Inflammatory macrophage (primary cell): ENCODE data around the gene AKT2.

Experiments
- DNase-seq, 2 donors: peaks; one replicate each; pipeline ENCODE4 v3.0.0-alpha.2; 2020 to 2022

Gene AKT2

DNA sequence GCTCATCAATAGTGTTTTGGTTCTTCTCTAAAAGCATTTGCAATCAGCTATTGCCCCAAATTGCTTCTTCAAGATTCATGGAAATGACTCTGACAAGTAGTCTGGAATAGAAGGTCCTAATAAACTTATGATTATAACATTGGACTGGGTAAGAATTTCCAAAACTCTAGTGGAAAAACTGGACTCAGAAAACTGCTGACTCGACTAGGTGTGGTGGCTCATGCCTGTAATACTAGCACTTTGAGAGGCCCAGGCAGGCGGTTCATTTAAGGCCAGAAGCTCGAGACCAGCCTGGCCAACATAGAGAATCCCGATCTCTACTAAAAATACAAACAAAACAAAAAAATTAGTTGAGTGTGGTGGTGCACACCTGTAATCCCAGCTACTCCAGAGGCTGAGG is 15.5 kb upstream of the AKT2 start:
- no peak for DNase-seq

DNA sequence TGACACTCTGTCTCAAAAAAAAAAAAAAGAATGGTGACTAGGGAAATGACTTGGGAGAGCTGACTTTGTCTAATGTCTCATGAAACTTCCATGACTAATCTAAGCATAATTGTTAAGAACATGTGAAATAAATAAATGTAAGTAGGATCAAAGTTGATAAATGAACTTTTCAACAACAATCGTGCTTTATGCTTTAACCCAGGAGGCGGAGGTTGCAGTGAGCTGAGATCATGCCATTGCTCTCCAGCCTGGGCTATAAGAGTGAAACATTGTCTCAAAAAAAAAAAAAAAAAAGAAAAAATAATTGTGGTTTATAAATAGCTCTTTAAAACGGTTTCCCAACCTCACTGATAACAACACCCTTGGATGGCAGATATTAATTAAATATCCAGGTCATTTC is 12.9 kb upstream of the AKT2 start:
- DNase-seq = no peak

DNA sequence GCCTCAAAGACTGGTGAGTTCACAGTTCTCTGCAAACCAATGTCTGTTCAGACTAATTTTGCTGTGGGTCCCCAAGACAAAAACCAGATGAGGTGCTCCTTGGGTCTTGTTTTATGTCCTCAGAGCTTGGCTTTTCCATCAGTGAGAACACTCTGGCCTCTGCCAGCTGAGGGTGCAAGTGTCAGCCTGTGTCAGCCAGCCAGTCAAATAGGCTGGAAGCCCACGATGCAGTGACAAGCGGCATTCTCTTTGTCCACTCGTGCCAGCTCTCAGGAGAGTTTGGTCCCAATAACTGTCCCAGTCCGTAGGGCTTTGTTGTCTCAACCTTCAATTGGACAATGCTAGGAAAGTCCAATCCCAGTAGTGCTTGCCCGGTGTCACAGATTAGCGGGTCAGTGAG is 9.4 kb upstream of the AKT2 start:
- no peak for DNase-seq

DNA sequence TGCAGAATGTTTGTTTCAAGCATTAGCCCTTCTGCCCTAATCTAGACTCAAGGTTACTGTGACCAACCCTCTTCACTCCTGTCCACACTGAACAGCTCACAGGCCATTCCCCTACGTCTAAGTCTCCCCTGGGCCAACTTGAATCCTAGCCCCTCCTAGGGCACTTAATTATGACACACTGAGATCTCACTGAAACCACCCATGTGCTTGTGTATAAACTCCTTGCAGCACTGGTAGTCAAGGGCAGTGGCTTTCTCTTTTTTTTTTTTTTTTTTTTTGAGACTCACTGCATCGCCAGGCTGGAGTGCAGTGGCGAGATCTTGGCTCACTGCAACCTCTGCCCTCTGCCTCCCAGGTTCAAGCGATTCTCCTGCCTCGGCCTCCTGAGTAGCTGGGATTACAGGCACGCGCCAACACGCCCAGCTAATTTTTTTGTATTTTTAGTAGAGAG is 1.9 kb upstream of the AKT2 start:
- DNase-seq = no peak

DNA sequence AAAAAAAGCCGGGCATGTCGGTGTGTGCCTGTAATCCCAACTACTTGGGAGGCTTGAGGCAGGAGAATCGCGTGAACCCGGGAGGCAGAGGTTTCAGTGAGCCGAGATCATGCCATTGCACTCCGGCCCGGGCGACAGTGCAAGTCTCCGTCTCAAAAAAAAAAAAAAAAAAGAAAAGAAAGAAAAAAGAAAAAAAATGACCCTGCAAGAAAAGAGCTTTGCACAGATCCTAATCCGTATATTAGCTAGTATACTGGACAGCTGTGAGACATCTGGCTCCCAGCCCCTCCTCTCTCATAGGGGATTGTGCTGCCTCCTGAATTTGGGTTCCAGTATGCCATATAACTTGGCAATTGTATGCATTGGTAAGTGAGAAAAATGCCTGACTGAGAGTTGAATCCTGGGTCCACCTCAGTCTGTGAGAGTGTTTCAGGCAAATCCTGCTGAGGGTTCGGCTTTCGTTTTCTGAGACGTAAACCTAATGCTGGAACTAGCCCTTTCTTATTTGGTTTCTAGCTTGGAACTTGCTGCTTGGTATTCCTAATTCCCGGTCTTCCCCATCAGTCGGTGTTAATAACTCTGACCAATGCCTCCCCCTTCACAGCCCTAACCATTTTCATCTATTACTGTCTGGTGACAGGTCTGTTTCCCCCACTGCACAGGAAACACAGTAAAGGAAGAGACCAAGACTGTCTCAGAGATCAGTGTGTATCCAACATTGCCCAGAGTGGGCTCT is 1.3 kb upstream of the AKT2 start:
- no peak for DNase-seq

DNA sequence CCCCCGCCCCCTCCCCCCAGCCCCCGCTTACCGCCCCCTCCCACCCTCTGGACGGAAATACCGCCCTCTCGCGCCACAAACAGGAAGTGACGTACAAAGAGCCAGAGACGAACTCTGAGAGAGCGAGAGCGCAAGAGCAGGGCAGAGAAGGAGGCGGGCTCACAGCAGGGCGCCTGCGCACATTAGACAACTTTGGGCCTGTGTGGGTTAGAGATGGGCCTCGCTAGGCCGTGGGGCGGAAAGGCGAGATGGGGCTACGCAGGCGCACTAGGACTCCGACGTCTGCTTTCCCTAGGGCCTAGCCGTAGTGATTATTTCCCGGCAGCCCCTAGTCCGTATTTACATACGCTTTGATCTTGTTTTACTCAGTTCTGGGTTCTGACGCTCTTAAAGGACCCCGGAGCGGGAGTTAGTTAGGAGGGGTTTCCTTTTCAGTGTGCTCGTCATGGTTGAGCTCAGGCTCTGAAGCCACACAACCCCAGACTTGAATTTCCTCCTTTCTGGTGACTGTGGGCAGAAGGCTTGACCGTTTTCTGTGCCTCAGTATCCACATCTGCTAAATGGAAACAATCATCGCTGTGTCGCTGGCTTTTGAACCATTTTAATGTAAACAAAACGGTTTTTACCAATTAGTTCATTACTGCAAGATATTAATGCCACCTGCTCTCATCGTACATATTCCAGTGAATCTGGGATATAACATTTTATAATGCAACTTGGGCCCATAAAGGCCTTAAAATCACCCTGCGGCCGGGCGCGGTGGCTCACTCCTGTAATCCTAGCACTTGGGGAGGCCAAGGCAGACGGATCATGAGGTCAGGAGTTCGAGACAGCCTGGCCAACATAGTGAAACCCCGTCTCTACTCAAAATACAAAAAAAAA is 449 bp upstream of the AKT2 start:
- DNase-seq = peak; percentile 99

DNA sequence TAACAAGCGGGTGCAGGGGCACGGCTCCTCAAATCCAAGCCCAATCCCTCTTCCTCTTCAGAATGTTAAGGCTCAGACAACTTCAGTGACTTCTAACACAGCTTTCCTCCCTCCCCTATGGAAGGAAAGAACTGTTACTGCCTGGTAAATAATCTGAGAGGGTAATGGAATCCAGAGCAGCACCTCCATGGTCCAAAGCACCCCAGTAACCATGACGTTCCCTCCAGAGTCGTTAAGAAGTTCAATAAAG is 969 bp downstream of the AKT2 start:
- no peak for DNase-seq

DNA sequence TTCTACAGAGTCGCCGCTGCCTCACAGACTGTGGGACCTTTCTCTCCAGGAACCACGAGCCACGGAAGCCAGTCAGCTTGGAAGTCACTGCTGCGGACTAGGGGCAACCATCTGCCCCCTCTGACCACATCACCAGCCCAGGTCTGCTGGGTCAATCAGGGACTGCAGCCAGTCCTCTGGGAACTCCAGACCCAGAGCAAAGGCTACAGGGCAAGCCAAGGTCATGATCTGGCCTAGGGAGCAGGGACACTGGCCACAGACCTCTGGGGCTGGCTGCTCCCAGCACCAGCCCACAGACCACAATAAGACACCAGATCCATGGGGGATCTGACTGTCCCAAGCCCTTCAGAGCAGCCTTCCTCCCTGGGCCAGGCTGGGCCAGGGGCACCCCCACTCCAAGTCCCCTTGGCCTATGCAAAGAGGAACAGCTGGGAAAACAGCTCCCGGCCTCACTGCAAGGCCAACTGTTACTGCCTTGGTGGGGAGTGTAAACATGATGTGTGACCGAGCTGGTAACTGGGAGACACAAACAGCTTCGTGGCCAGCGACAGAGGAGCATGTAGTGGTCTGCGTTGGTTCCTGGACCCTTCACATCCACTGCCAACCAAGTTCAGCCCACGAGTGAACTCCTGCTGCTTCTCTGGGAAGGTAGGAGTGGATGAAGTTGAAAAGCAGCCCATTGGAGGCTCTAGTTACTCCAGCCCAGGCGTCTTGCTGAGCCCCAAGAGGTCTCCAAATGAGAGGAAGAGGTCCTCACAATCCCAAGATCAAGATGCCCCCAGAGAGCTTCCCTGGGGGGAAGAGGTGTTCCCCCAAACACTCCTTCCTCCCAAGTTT is 1.5 kb downstream of the AKT2 start:
- DNase-seq = no peak

DNA sequence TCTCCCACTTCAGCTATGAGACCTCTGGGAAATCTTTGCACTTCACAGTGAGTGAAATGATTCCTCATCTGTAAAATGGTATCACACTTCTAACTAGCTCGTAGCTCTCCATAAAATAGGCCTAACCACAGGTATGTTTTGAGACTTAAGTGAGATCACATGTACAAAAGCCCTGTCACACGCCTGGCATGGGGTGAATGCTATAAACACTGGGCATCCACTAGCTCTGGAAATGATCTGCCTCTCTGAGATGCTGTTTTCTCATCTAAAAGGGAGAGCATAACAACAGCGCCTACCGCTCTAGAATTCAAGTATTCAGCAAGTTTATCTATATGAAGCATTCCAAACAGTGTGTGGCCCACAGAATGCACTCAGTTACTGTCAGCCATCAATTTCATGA is 2.2 kb downstream of the AKT2 start:
- no peak for DNase-seq

DNA sequence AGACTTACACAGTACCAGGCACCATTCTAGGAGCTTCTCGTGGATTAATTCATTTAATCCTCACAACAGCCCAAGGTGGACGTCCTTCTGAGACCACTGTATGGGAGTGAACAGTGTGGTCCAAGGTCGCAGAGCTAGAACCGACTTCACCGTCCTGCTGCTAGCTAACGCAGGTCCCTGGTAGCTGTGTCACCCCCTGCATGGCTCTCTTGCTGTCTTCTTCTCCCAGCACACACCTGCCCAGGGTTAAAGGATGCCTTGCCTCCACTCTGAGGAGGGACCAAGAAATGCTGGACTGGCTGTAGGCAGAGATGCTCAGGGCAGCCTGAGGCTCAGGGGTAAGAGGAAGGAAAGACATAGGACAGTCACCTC is 3.0 kb downstream of the AKT2 start:
- no peak for DNase-seq

DNA sequence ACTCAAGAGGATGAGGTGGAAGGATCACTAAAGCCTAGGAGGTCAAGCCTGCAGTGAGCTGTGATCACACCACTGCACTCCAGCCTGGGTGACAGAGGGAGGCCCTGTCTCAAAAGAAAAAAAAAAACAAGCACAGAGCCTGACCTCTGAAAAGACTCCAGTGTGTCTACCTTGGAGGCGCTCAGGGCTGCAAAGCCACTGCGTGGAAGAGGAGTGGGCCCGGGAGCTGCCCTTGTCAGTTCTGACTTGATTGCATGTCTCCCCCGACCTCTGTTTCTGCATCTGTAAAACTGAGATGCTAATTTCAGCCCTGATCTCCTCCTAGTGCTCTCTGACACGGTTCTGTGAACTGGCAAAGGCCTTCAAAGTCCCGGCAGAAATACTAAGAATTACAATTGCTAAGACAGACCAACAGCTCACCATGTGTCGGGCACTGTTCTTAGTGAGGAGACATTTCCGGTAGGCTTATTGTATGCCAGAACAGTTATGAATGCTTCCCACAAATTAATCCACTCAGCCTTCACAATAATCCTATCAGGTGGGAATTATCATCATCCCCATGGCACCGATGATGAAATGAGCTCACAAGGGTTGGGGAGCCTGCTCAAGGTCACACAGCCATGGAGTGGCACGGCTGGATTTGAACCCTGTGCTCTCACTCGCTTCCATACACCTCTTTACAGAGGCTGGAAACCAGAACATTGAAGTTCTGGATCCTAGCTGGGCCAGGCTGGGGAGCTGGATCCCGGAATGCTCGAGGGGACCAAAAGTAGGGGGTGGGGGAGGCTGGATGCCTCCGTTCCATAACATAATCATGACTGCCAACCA is 3.5 kb downstream of the AKT2 start:
- DNase-seq = no peak

DNA sequence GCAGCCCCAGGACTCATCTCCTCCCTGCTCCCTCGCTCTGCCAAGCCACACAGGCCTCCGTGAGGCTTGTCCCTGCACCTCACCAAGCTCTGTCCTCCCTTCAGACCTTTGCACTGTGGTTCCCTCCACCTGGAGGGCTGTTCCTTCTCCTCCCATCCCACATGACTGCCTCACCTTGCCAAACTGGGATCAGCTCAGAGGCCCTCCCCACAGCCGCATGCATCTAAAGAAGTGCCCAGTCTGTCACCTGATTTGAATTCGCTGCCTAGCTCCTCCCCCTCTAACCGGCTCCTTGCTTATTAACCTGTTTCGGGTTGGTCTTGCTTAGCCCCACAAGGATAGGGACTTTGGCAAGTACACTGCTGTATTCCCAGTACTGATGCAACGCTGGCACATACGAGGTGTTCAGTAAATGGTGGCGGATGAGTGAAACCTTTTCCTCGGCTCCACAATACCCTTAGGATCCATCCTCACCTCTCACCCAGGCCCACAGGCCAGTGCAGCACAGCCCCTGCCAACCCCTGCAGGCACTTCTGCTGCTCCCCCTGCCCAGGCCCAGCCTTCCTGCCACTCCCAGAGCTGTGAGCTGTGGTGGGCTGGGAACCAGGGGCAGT is 4.4 kb downstream of the AKT2 start:
- DNase-seq = no peak

DNA sequence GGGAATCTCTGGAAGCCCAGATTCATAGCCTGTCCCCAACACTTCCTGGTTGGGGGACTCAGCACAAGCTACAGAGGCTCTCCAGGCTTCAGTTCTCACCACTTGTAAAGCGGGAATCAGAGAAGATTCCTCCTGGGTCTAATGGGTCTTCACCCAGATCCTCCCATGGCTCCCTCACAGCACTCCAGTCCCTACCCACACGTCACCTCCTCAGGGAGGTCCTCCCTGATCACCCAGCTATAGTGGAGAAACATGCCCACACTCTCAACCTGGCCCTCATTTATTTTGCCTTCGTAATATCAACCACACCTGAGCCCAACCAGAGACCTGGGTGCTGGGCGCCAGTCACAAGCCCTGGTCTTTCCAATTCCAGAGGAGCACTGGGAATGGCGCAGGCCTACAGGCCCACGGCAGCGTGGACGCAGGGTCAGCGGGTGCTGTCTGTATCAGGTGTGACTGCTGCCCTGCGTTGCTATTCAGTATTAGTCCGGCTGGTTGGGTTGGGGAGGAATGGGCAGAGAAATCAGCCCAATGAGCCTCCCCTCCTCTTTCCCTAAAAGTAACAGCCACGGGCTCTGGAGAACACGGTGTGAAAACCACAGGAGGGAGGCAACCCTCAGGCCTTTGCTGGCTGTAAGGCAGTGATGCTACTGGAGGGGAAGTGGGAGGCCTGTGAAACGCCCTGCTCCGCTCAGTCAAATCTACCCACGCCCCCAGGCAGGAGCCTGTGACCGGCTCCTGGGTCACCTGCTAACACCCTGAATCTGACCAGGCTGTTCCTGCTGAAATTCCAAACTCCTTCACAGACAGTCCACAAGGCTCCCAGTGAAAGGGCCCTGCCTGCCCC is 5.2 kb downstream of the AKT2 start:
- peak; percentile 26 to 43 for DNase-seq

DNA sequence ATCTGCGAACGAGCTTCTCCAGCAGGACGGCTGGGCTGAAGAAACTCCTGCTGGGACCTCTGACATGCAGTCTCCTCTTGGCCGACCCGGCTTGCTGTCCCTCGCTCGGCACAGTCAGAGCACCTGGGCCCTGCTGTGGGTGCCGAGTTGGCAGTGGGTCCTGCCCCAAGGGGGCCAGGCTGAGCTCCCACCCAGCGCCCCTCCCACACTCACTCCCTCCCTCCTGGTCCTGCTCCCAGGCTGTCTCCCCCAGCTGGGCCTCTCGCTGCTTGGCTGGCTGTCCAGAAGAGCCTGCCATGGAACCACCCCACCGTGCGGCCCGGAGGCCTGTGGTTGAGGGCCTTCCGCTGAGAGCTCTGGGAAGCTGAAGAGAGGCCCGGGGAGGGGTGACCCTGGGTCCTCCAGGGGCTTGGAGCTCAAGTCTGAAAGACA is 6.0 kb downstream of the AKT2 start:
- DNase-seq = no peak

DNA sequence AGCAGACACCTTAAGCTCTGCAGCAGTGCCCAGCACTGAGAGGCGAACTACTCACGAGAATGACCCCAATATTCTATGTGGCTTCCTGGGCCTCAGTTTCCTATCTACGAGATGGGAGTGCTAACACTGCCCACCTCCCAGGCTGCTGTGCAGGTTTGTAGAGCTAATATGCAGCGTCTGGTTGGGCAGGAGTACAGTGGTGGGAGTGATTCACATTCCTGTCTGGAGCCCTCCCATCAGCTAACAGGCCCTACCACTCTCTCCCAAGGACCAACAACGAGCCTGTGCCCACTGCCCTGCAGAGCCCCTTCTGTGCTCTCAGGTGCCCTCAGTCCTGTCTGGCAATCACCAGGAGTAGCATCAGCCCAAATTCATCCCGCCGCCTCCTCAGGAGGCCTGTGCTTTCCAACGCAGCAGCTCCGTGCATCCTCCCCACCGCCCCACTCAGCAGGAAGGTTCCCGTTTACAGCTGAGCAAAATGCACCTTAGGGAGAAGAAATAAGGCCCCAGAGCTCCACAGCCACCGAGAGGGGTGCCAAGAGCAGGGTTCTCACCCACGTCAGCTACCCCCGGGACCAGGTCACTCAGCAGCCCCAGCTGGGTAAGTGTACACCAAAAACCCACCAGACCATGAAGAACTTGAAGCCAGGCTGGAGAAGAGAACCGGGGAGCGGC is 6.6 kb downstream of the AKT2 start:
- DNase-seq = no peak

DNA sequence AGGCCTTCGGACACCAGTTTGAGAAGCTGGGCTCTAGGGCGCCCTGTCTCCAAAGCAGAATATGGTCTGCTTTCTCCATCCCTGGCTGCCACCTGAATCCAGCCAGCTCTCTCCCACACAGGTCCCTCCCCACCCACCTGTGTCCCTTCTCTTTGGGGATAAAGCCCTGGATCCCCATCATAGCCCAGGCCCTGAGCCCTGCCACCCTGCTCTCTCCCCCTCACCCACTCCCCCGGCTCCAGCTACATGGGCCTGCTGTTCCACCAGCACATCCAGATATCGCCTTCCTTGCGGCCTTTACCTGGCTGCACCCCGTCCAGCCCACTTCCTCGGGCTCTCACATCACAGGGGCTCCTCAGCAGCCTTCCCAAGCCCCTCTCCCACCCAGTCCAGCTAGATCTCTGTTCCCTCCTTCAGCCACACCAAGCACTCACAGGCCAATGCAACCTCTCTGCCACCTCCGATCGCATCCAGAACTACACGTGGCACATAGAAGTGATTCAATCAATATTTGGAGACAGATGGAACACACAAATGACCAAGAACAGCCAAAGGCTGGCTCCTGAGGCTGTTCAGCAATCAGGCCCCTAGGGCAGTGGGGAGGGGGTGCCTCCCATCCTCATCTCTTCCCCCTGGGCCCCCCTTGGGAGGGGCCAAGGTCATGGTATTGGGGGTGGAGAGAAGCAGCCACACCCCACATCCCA is 7.6 kb downstream of the AKT2 start:
- DNase-seq = no peak

DNA sequence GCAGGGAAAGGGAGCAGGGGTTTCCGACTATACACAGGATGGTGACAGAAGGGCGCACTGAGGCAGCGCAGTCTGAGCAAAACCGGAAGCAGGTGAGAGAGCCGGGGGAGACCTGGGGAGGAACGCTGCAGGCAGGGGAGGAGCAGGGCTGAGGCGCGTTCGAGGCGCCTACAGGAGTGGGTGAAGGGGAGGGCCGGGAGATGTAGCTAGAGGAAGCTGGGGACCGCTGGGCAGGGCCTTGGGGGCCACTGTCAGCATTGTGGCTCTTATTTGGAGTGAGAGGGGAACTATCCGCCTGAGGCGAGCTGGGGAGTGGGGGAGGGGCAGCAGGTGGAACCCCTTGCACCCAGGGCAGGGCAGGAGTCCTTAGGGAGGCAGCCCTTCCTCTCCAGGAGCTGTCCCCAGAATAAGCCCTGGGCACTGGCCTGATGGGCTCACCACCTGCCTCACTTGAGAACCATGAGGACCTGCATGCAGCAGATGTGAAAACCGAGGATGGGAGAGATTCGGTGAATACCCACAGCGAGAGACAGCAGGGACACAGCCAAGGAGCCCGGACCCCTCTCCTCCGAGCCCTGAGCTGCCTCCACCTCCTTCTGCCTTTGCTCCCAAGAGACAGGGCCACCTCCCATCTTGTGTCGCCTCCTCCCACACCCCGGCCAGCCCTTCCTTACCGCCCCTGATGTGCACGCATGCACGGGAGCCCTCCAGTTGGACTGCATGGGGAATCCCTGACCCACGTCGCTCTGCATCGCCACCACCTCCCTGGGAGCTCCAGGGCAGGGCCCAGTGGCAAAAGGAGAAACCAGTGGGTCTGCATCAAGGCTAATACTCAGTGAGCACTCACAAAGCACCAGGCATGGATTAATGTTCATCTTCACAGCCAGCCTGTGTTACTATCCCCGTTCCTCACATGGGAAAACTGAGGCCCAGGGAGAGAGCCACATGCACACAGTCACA is 10.3 kb downstream of the AKT2 start:
- DNase-seq = peak in 1 of 2 donors; percentile 43
